Activated CD4-positive, CD25-positive, alpha-beta regulatory T cell (primary cell): ENCODE results near the gene SNPH.
"Not testable (repeated sequence)": the region's sequence is repeated elsewhere in the genome, so short reads cannot be mapped to it uniquely, and the experiment has no call there.

Source experiments
- DNase-seq, 4 experiments: peaks; one replicate each; lab custom pipeline; 2025; lab: John Stamatoyannopoulos, UW

The SNPH gene

GRCh38 chr20:1341561-1342265 lies 75.6 kb downstream of the SNPH start:
- DNase-seq: no peak

- not testable (repeated sequence) for DNase-seq
Observed at GRCh38 chr20:1343446-1344124, 77.5 kb downstream of the SNPH start.

GRCh38 chr20:1345030-1345755 lies 79.1 kb downstream of the SNPH start:
- DNase-seq: no peak

GRCh38 chr20:1345756-1346093 lies 79.6 kb downstream of the SNPH start:
- no peak for DNase-seq

- no peak for DNase-seq
Observed at GRCh38 chr20:1346315-1346969, 80.3 kb downstream of the SNPH start.

GRCh38 chr20:1353956-1354355 lies 87.9 kb downstream of the SNPH start:
- DNase-seq: no peak

- DNase-seq: no peak
Observed at GRCh38 chr20:1357921-1358671, 92.0 kb downstream of the SNPH start.
